Activated T-cell treated with anti-CD3 and anti-CD28 coated beads, Interleukin-2, amount 50 U/mL, for 24 hours (primary cell): ENCODE results near the gene KLF17.

ENCODE experiments used
- DNase-seq: peaks from one replicate; pipeline ENCODE4 v3.0.0-alpha.2; 2020
- H3K27ac Mint-ChIP-seq: 2 replicates; pipeline ENCODE4 v1.8.0; 2020; ENCODE audit warnings: mild to moderate bottlenecking, mixed read lengths
- H3K27me3 Mint-ChIP-seq: 2 replicates; pipeline ENCODE4 v1.8.0; 2020; ENCODE audit warnings: mixed read lengths
- H3K36me3 Mint-ChIP-seq: 2 replicates; pipeline ENCODE4 v1.8.0; 2020; ENCODE audit warnings: low read depth, mixed read lengths
- H3K4me1 Mint-ChIP-seq: 2 replicates; pipeline ENCODE4 v1.8.0; 2020; ENCODE audit warnings: low read depth, mixed read lengths
- H3K4me3 Mint-ChIP-seq: 2 replicates; pipeline ENCODE4 v1.8.0; 2020; ENCODE audit warnings: mild to moderate bottlenecking, moderate library complexity, mixed read lengths
- H3K9me3 Mint-ChIP-seq: 2 replicates; pipeline ENCODE4 v1.8.0; 2020; ENCODE audit warnings: mixed read lengths

Gene KLF17

DNA sequence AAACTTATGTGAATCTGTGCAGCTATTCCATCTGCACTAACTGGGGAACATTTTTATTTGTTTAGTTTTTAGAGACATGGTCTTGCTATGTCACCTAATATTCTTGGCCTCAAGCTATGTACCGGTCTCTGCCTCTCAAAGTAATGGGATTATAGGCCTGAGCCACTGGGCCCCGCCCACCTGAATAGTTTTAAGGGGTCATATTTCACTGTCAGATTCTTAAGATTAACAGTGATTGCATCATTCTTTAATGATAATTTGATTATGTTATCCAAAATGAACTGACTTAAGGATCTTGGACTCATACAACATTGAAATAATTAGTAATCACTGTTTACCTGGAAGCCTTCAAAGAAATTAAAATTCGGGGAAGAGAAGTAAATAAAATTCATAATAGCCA lies 35.4 kb downstream of the KLF17 start:
- Mint-ChIP-seq H3K9me3 (no peaks in the 10 kb centered on the region), H3K4me3 (no peak overlapping the region), H3K36me3 (no peaks in the 10 kb centered on the region), H3K27ac (no peak overlapping the region), H3K4me1 (peaks cover 19% of the 10 kb centered on the region), H3K27me3 (peaks cover 29% of the 10 kb centered on the region)
- no peak for DNase-seq

- no peaks in the 10 kb centered on the region for H3K4me1 Mint-ChIP-seq
- H3K27ac Mint-ChIP-seq = no peak overlapping the region
- H3K4me3 Mint-ChIP-seq = no peak overlapping the region
- H3K36me3 Mint-ChIP-seq = no peaks in the 10 kb centered on the region
- DNase-seq = no peak
- H3K9me3 Mint-ChIP-seq = peaks cover 8% of the 10 kb centered on the region
- H3K27me3 Mint-ChIP-seq = peaks cover 6% of the 10 kb centered on the region
These were observed 39.3 kb downstream of the KLF17 start for GRCh38 chr1:44157903-44158302.

- H3K27me3 Mint-ChIP-seq = no peaks in the 10 kb centered on the region
- no peak for DNase-seq
- H3K9me3 Mint-ChIP-seq = peaks cover 8% of the 10 kb centered on the region
- no peak overlapping the region for H3K27ac Mint-ChIP-seq
- no peak overlapping the region for H3K4me3 Mint-ChIP-seq
- no peaks in the 10 kb centered on the region for H3K4me1 Mint-ChIP-seq
- no peaks in the 10 kb centered on the region for H3K36me3 Mint-ChIP-seq
These were observed 40.2 kb downstream of the KLF17 start for GRCh38 chr1:44158871-44159270.

DNA sequence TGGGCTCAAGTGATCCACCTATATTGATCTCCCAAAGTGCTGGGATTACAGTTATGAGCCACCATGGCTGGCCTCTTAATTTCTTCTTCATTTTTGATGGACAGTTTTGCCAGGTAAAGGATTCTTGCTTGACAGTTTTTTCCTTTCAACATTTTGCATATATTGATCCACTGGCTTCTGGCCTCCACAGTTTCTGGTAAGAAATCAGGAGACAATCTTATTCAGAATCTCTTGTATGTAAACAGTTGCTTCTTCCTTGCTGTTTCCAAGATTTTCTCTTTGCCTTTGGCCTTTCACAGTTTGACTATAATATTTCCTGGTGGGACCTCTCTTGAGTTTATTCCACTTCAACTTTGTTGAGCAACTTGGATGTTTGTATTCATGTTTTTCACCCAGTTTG lies 42.9 kb downstream of the KLF17 start:
- H3K4me3 Mint-ChIP-seq = no peak overlapping the region
- H3K4me1 Mint-ChIP-seq = no peaks in the 10 kb centered on the region
- no peak overlapping the region for H3K27ac Mint-ChIP-seq
- no peaks in the 10 kb centered on the region for H3K36me3 Mint-ChIP-seq
- DNase-seq = no peak
- peaks cover 4% of the 10 kb centered on the region for H3K27me3 Mint-ChIP-seq
- H3K9me3 Mint-ChIP-seq = peaks cover 8% of the 10 kb centered on the region

DNA sequence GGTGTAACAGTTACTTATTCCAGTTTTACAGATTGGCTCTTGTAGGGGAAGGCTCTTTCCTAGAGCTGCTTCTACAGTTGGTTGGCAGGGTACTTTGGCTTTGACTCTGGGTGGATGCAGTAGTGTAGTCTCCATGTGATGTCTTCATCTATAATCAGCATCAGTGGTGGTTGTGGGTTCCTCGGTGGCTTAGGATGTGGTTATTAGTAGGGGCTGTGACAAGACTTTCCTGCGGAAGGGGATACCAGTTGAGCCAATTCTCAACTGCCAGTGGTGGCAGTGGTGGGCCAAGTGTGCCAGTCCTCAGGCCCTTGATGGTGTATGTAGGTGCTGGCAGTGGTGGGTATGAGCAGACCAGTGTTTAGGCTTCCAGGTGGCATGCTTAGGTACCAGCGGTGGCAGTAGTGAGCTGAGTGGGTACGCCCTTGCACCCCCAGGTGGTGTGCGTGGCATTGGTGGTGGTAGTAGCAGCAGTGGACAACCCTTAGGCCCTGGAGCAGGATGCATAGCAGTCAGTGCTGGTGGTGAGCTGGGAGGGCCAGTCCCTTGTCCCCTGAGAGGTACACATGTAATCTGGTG lies 50.0 kb downstream of the KLF17 start:
- no peak overlapping the region for H3K4me3 Mint-ChIP-seq

GRCh38 chr1:44170281-44170823 lies 51.7 kb downstream of the KLF17 start:
- H3K36me3 Mint-ChIP-seq = no peaks in the 10 kb centered on the region
- DNase-seq = no peak
- H3K27me3 Mint-ChIP-seq = peaks cover 23% of the 10 kb centered on the region
- H3K4me1 Mint-ChIP-seq = no peaks in the 10 kb centered on the region
- no peak overlapping the region for H3K4me3 Mint-ChIP-seq
- H3K27ac Mint-ChIP-seq = no peak overlapping the region
- peaks cover 8% of the 10 kb centered on the region for H3K9me3 Mint-ChIP-seq

More for the DNA sequence above, 50.0 kb downstream of the KLF17 start:
- H3K36me3 Mint-ChIP-seq = no peaks in the 10 kb centered on the region
- H3K4me1 Mint-ChIP-seq = no peaks in the 10 kb centered on the region
- H3K27me3 Mint-ChIP-seq = peaks cover 20% of the 10 kb centered on the region
- no peak overlapping the region for H3K27ac Mint-ChIP-seq
- H3K9me3 Mint-ChIP-seq = peaks cover 8% of the 10 kb centered on the region
- DNase-seq = no peak

- Mint-ChIP-seq H3K27ac (no peak overlapping the region), H3K4me1 (no peaks in the 10 kb centered on the region), H3K36me3 (no peaks in the 10 kb centered on the region), H3K27me3 (peaks cover 14% of the 10 kb centered on the region), H3K4me3 (no peak overlapping the region), H3K9me3 (no peaks in the 10 kb centered on the region)
- DNase-seq = no peak
These were observed 56.0 kb downstream of the KLF17 start for GRCh38 chr1:44174630-44175029.
